PFSK-1 (cell line): ENCODE measurements around the gene IGLL5.

ENCODE experiments used
- FOXP2 ChIP-seq: optimal IDR thresholded peaks from 2 replicates; pipeline ENCODE3; 2011; ENCODE audit warnings: borderline replicate concordance, control low read depth, inconsistent platforms; ENCODE audit not compliant: insufficient read depth; ENCODE audit errors: extremely low read length, extremely low read depth
- POLR2AphosphoS5 ChIP-seq: IDR thresholded peaks from 2 replicates; pipeline ENCODE4 v1.6.1; 2012; ENCODE audit warnings: low read depth, mild to moderate bottlenecking, control low read depth, low read length, moderate library complexity
- REST ChIP-seq, 2 experiments: IDR thresholded peaks; 2 replicates each; pipeline versions ENCODE4 v1.6.1 to v1.8.0; 2011 to 2012; ENCODE audit warnings: low read depth in 2 of 2, low read length in 2 of 2, control low read depth in 1 of 2, inconsistent platforms in 1 of 2, mild to moderate bottlenecking in 1 of 2, moderate library complexity in 1 of 2; ENCODE audit not compliant: insufficient read depth in 1 of 2
- SIN3A ChIP-seq: IDR thresholded peaks from 2 replicates; pipeline ENCODE4 v1.6.1; 2012; ENCODE audit warnings: mild to moderate bottlenecking, low read length, moderate library complexity, borderline replicate concordance; ENCODE audit not compliant: insufficient read depth
- TAF1 ChIP-seq: IDR thresholded peaks from 2 replicates; pipeline ENCODE4 v1.6.1; 2012; ENCODE audit warnings: low read length, control low read depth, borderline replicate concordance; ENCODE audit not compliant: insufficient read depth

Gene IGLL5

GRCh38 chr22:22883090-22883727 lies 4.4 kb upstream of the IGLL5 start:
- TF ChIP-seq FOXP2 (no peak), POLR2AphosphoS5 (no peak), SIN3A (no peak), REST (IDR thresholded peaks at IDR 0.05; ENCODE audit: insufficient read depth in 1 of 2, low read depth in 2 of 2, low read length in 2 of 2) (no peak), TAF1 (no peak)

GRCh38 chr22:22884010-22884887 lies 3.4 kb upstream of the IGLL5 start:
- TF ChIP-seq TAF1 (no peak), REST (IDR thresholded peaks at IDR 0.05; ENCODE audit: insufficient read depth in 1 of 2, low read depth in 2 of 2, low read length in 2 of 2) (no peak), FOXP2 (no peak), SIN3A (no peak), POLR2AphosphoS5 (no peak)

GRCh38 chr22:22884888-22885840 lies 2.5 kb upstream of the IGLL5 start:
- TF ChIP-seq POLR2AphosphoS5 (no peak), REST (IDR thresholded peaks at IDR 0.05; ENCODE audit: insufficient read depth in 1 of 2, low read depth in 2 of 2, low read length in 2 of 2) (no peak), FOXP2 (no peak), TAF1 (no peak), SIN3A (no peak)

- TF ChIP-seq POLR2AphosphoS5 (no peak), REST (IDR thresholded peaks at IDR 0.05; ENCODE audit: insufficient read depth in 1 of 2, low read depth in 2 of 2, low read length in 2 of 2) (no peak), SIN3A (no peak), FOXP2 (no peak), TAF1 (no peak)
Observed at GRCh38 chr22:22886546-22886945, 1.1 kb upstream of the IGLL5 start.
